GM19043 (cell line): Measurements from ENCODE around the gene FGD4.

Experiments used
- ATAC-seq: cut with Tn5 transposase; IDR thresholded peaks from one replicate; pipeline ENCODE4 v1.9.1; 2021; ENCODE audit warnings: low read depth; ENCODE audit not compliant: unreplicated experiment

The FGD4 gene

GRCh38 chr12:32402170-32402569 is 2.8 kb downstream of the FGD4 start:
- no peak for ATAC-seq

DNA sequence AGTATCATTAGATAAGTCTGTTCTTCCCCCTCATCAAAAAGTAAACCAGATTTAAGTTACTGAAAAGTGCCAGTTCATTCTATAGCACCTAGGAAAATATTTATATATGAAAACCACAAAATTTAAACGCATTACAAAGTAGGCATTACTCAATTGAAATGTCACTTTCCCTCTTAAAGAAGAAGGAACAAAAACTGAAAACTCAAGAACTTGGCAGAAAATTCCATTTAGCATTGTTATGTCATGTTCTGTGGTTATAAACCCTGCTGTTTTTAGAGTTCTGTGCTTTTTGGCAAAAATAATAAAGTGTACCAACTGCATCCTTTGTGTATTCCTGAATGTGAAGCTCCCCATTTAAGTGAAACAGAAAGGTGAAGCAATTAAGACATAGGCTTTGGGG is 3.6 kb downstream of the FGD4 start:
- no peak for ATAC-seq

GRCh38 chr12:32407795-32408194 is 8.4 kb downstream of the FGD4 start:
- ATAC-seq, result no peak

DNA sequence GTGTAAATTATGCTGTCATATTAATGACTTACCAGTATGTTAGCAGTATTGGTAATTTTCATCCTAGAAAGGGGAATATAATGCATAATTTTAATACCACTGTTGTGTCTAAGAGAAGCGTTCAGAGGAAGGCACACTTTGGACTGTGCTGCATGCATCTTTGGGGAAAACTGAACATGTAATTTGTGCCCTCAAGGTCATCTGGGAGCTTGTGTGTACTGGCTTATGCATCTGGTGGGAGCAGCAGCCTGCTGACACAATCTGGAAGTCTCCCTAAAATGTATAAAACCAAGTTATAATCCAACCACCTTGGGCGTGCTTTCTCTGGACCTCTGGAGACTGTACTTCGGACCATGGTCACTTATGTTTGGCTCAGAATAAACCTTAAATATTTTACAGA is 14.1 kb downstream of the FGD4 start:
- no peak for ATAC-seq

DNA sequence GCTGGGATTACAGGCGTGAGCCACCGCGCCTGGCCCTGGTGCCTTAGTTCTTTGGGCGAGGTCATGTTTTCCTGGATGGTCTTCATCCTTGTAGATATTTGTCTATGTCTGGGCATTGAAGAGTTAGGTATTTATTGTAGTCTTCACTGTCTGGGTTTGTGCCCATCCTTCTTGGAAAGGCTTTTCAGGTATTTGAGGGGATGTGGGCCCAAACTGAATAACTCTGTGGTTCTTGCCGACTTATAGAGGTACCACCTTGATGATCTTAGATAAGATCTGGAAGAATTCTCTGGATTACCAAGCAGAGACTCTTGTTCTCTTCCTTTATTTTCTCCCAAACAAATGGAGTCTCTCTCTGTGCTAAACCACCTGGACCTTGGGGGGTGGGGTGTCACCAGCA is 18.9 kb downstream of the FGD4 start:
- ATAC-seq, result no peak

DNA sequence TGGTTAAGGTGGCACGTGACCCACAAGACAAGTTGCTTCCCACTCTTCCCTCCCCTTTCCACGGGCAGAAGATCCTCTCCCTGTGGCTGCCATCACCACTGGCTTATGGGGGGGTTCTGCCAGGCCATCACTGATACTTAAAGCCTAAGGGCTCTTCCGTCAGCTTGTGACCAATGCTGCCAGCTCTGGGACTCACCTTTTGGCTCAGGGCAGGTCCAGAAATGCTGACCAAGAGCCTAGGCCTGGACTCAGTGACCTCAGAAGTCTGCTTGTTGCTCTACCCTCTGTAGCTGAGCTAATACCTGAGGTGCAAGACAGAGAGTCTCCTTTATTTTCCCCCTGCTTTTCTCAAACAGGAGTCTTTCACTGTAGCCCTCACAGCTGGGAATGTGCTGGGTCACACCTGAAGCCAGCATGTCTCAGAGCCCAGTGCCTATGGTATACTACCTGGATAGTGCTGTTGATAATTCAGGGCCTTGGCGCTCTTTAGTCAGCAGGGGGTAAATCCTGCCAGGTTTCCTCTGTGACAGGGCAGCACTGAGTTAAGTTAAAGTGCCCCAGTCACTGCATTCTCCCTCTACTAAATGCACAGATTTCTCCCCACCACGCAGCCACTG is 19.7 kb downstream of the FGD4 start:
- no peak for ATAC-seq

DNA sequence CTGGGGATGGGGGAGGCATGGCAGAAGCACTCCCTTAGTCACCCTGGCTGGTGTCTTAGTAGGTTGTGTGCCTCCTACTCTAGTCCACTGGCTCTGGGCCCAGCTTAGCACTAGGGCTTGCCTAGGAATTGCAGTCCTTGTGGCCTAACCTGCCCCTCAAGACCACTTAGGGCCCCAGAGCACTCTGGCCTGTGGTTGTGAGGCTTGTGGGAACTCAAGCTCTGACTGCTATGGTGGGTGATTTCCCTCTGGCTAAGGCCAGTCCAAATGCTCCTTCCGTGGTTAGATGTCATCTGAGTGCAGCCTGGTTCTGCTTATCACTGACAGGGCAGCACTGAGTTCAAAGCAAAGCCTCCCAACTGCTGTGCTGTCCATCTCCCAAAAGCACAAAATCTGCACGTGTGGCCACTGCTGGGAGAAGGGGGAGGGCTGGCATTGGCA is 20.2 kb downstream of the FGD4 start:
- no peak for ATAC-seq

DNA sequence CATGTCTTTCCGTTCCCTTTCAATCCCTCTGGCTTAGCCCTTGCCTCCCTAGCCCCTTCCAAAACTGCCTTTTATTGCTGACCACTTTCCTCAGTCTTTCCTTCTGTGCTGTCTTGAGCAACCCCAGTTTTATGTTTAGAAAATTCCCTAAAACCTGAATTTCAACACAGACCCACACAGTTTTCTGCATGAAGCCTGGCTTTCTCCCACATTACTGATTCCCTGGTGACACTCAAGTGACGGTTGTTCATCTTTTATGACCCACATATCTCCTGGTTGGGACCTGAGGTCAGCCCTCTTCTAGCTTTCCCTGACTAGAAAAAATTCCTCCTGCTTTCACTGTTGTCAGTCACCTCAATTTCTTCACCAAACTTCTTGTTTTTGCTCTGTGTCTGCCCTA is 21.0 kb downstream of the FGD4 start:
- ATAC-seq, result no peak

DNA sequence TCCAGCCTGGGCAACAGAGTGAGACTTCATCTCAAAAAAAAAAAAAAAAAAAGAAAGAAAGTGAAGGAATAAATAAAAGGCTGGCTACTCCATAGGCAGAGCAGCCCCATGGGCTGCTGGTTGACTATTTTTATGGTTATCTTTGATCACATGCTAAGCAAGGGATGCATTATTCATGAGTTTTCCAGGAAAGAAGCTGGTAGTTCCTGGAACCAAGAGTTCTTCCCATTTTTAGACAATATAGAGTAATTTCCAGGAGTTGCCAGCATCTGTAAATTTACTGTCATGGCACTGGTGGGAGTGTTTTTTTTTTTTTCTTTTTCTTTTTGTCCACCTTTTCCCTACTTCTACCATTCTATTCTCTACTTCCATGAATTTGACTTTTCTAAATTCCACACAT is 24.2 kb downstream of the FGD4 start:
- no peak for ATAC-seq

GRCh38 chr12:32431025-32431424 is 31.7 kb downstream of the FGD4 start:
- no peak for ATAC-seq

DNA sequence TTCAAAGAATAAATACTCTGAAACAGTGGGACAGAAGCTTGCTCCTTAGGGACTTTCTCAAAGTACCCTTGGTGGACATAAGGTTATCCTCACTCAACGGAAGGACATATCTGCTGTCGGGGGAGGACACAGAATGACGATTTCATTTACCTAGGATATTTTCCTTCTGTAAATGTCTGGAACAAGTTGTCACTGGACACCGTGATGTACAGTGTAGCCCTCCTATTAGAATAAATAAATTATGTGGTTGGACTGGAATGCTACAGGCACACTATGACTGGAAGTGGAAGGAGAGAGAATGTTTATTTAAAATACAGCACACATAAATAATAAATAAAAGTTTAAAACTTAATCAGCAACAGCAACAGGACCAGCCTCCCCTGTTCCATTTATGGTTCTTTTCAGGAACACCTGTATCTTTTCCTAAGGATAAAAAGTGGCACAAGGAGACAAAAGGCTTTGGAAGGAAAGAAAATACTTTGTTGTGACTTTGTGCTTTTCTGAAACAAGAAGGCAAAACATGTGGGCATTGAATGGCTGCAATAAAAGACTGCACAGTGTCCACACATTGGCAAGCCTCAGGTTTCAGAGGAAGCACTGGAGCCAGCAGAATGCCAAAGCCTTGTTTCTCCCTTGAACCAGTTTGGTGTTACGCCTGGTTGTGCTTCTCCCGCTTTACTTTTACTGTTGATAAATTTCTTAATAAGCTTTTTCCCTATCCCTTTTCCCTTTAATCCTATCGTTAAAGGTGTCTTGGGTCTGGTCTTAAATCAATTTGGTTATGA is 36.8 kb downstream of the FGD4 start:
- no peak for ATAC-seq

GRCh38 chr12:32437095-32437515 is 37.7 kb downstream of the FGD4 start:
- no peak for ATAC-seq

GRCh38 chr12:32440120-32440865 is 40.9 kb downstream of the FGD4 start:
- ATAC-seq, result no peak

- no peak for ATAC-seq
Observed at GRCh38 chr12:32443491-32443890, 44.1 kb downstream of the FGD4 start.

DNA sequence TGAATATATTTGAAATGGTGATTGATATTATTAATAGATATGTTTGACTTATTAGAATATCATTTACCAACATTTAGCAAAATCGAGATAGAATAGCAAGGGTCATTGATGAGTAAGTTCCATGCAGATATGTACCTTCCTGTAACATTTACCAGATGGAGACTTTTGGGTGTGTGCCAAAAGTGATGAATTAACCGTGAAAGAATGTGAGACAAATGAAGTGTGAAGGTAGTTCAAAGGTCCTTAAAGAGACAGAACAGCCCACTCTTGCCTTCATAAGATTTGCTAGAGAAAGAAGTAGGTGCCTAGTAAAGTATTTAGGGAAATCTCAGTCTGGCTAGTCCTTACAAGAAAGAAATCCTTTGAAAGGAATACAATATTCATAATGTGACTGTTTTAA is 45.5 kb downstream of the FGD4 start:
- ATAC-seq, result no peak

GRCh38 chr12:32445356-32445755 is 46.0 kb downstream of the FGD4 start:
- ATAC-seq, result no peak

DNA sequence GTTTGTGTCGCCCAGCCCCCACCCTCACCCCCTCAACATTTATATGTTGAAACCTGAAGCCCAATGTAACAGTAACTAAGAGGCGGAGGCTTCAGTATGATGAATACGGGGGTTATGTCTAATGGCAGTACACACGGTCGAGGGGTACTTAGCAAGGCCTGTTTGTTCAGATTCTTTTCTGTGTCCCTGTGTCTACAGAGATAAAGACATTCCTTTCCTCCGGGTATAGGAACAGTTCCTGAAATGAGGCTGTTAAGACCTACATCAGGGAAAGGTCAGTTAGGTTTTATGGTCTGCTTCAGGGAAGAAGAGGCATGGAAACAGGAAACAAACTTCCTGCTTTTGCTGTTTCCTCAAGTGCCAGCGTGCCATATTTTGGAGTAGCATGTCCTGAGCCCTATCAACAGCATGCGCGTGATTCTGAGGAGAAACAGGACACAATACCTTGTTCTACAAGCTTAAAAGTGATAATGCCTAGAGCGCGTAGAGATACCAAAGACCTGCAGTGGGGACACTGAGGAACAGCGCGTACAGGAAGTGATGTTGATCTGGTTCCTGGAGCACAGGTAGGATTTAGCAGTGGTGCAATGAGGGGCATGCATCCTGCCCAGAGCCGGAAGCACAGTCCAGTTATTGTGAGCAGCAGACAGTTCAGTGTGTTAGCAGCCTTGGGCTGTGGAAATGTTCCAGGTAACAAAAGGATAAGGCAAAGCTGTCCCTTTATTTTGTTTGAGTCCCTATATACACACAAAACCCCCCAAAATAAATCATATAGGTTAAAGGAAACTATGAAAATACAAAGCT is 47.2 kb downstream of the FGD4 start:
- no peak for ATAC-seq

DNA sequence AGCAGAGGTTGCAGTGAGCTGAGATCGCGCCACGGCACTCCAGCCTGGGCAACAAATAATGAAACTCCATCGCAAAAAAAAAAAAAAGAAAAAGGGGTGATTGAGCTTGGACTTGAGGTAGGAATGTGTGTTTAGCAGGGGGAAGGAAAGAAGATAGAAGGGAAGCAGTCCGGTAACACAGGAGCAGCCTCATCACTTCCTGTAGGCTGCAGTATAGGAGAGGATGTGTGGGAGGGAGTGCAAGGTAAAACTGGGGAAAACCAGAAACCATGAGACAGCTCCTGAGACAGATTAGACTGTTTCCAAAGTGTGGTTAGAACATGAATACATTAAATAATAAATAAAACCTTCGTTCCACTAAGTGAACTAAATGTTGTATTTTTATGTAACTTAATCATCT is 49.2 kb downstream of the FGD4 start:
- no peak for ATAC-seq

DNA sequence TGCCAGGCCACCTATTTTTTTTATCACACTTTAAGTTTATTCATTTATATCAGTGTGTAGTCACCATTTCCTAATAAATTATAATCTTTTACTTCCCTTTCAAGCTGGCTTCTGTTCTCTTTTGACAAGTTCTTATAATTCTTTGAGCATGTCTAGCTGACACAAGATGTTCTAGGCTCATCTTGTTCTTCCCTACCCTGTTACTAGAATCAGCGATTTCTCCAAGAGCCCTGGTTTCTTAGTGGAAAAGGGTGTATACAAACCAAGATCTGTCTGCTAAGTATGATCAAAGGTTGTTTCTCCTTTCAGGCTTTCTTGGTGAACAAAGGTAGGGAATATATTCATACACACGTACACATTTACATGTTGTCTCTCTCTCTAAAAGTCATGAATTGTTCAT is 51.0 kb downstream of the FGD4 start:
- no peak for ATAC-seq

DNA sequence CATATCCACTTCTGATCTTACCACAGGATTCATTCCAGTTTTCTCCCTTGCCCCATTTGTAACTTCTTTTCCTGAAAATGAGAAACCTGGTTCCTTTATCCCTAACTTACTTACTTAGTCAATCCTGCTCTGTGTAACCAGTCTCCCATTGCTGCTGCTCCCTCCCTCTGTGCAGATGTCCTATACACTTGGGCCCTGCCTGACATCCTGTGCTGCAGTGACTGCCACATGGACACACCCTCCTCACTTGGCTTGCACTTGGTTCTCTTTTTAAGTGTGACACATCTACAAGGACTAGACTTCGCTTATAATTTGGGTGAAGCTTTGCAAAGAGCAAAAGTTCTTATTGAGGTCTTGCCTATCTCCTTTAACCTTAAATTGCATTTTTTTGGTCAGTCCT is 51.4 kb downstream of the FGD4 start:
- no peak for ATAC-seq

GRCh38 chr12:32451816-32452215 is 52.5 kb downstream of the FGD4 start:
- ATAC-seq, result no peak
